DOHH2 (cell line): ENCODE data around the gene P2RX7.

ENCODE experiments used
- H3F3A ChIP-seq: fragments of 200-600 bp; sonication (generic), shearing (Covaris generic); 2 replicates; pipeline ENCODE4 v1.6.0; 2016; ENCODE audit warnings: antibody characterized with exemption, mild to moderate bottlenecking; ENCODE audit not compliant: control insufficient read depth, insufficient read depth
- H3K27ac ChIP-seq: fragments of 200-600 bp; sonication (generic); 2 replicates; pipeline ENCODE4 v1.5.1; 2014; ENCODE audit warnings: low read depth, mild to moderate bottlenecking, low read length, moderate library complexity
- H3K27me3 ChIP-seq: fragments of 200-600 bp; sonication (generic); 2 replicates; pipeline ENCODE4 v1.6.1; 2014; ENCODE audit warnings: mild to moderate bottlenecking, low read length, mixed read lengths; ENCODE audit not compliant: control insufficient read depth
- H3K36me3 ChIP-seq: fragments of 200-600 bp; sonication (generic); 2 replicates; pipeline ENCODE4 v1.6.1; 2014; ENCODE audit warnings: mild to moderate bottlenecking, low read length, moderate library complexity, mixed read lengths; ENCODE audit not compliant: control insufficient read depth
- H3K4me1 ChIP-seq: fragments of 200-600 bp; sonication (generic); 2 replicates; pipeline ENCODE4 v1.6.1; 2014; ENCODE audit warnings: mild to moderate bottlenecking, low read length, mixed read lengths; ENCODE audit not compliant: control insufficient read depth
- H3K4me2 ChIP-seq: fragments of 200-600 bp; sonication (generic); 2 replicates; pipeline ENCODE4 v1.6.0; 2014; ENCODE audit warnings: mild to moderate bottlenecking, low read length, moderate library complexity
- H3K4me3 ChIP-seq: fragments of 200-600 bp; sonication (generic); 2 replicates; pipeline ENCODE4 v1.5.1; 2014; ENCODE audit warnings: mild to moderate bottlenecking, low read length, mixed read lengths
- H3K79me2 ChIP-seq: fragments of 200-600 bp; sonication (generic); 2 replicates; pipeline ENCODE4 v1.6.1; 2014; ENCODE audit warnings: mild to moderate bottlenecking, low read length, mixed read lengths; ENCODE audit not compliant: control insufficient read depth
- H3K9me2 ChIP-seq: fragments of 200-600 bp; sonication (generic); replicated peaks from 2 replicates; pipeline ENCODE4 v1.6.1; 2014; ENCODE audit warnings: mild to moderate bottlenecking, low read length, mixed read lengths; ENCODE audit not compliant: control insufficient read depth
- H3K9me3 ChIP-seq: fragments of 200-600 bp; sonication (generic); 2 replicates; pipeline ENCODE4 v1.6.1; 2014; ENCODE audit warnings: antibody characterized with exemption, low read length, mixed read lengths; ENCODE audit not compliant: control insufficient read depth, insufficient read depth
- H4K20me1 ChIP-seq: fragments of 200-600 bp; sonication (generic); 2 replicates; pipeline ENCODE4 v1.6.0; 2014; ENCODE audit warnings: low read depth, mild to moderate bottlenecking, antibody characterized with exemption, low read length, moderate library complexity; ENCODE audit not compliant: control insufficient read depth, insufficient read depth
- CTCF ChIP-seq: fragments of 200-600 bp; sonication (generic); IDR thresholded peaks from one replicate; pipeline ENCODE4 v1.5.1; 2014; ENCODE audit warnings: antibody characterized with exemption, mild to moderate bottlenecking, low read depth, low read length; ENCODE audit not compliant: poor library complexity, severe bottlenecking
- EZH2phosphoT487 ChIP-seq: fragments of 200-600 bp; sonication (generic); IDR thresholded peaks from 2 replicates; pipeline ENCODE4 v1.6.1; 2017; ENCODE audit warnings: borderline replicate concordance, mild to moderate bottlenecking, antibody characterized with exemption, low read length, moderate library complexity, mixed read lengths

P2RX7 gene

GRCh38 chr12:121120989-121121755, 11.5 kb upstream of the P2RX7 start:
- Histone ChIP-seq H4K20me1 (no peaks in the 10 kb centered on the region), H3K4me2 (no peak overlapping the region), H3K27me3 (peaks cover 11% of the 10 kb centered on the region), H3K4me3 (no peak overlapping the region), H3K36me3 (no peaks in the 10 kb centered on the region), H3K4me1 (no peaks in the 10 kb centered on the region), H3K79me2 (no peaks in the 10 kb centered on the region), H3K9me2 (no peaks in the 10 kb centered on the region), H3F3A (no peaks in the 10 kb centered on the region), H3K27ac (no peak overlapping the region), H3K9me3 (no peaks in the 10 kb centered on the region)
- no peak for TF ChIP-seq CTCF
- no peak for TF ChIP-seq EZH2phosphoT487

GRCh38 chr12:121121805-121122204, 10.9 kb upstream of the P2RX7 start:
- H3K27ac ChIP-seq, result no peak overlapping the region
- no peaks in the 10 kb centered on the region for H3K4me1 ChIP-seq

DNA sequence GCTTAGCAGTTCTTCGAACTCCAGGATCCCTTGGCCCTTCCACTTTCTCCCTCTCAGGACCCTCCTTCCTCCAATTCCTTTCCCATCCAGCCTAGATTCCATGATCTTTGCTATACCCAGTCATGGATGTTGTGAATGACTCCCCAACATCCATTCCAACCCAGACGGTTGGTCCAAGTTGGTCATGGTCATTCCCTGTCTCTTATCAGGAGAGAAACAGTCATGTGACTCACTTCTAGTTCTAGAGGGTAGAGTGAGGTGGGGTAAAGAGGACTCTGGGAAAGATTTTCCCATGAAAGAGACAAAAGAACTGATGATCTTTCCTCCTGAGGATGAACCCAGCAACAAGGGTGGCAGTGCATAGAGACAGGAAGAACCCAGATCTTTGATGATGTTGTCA, 9.2 kb upstream of the P2RX7 start:
- Histone ChIP-seq H4K20me1 (no peaks in the 10 kb centered on the region), H3F3A (no peaks in the 10 kb centered on the region), H3K36me3 (no peaks in the 10 kb centered on the region), H3K79me2 (no peaks in the 10 kb centered on the region), H3K4me2 (no peak overlapping the region), H3K4me3 (no peak overlapping the region), H3K4me1 (peaks cover 5% of the 10 kb centered on the region), H3K9me2 (no peaks in the 10 kb centered on the region), H3K9me3 (no peaks in the 10 kb centered on the region), H3K27me3 (peaks cover 11% of the 10 kb centered on the region; the same call in 1 of the 2 replicates), H3K27ac (no peak overlapping the region)
- TF ChIP-seq CTCF, result no peak
- TF ChIP-seq EZH2phosphoT487, result no peak

More at GRCh38 chr12:121121805-121122204, 10.9 kb upstream of the P2RX7 start:
- no peaks in the 10 kb centered on the region for H3K9me3 ChIP-seq
- no peaks in the 10 kb centered on the region for H3K79me2 ChIP-seq
- no peaks in the 10 kb centered on the region for H3K36me3 ChIP-seq
- H3K4me3 ChIP-seq, result no peak overlapping the region
- H4K20me1 ChIP-seq, result no peaks in the 10 kb centered on the region
- no peaks in the 10 kb centered on the region for H3K9me2 ChIP-seq
- no peaks in the 10 kb centered on the region for H3F3A ChIP-seq
- TF ChIP-seq CTCF (no peak), EZH2phosphoT487 (no peak)
- no peak overlapping the region for H3K4me2 ChIP-seq
- H3K27me3 ChIP-seq, result peaks cover 6% of the 10 kb centered on the region; the same call in 1 of the 2 replicates
